Neural progenitor cell (in vitro differentiated cells): ENCODE measurements around the gene MAPK4. TPM values are rescaled to one million over a fixed set of nuclear protein-coding genes. Genes with fewer than 3 reads are reported as not detected.

ENCODE experiments used
- DNase-seq: peaks from one replicate; pipeline ENCODE4 v3.0.0-alpha.2; 2016; ENCODE audit warnings: low spot score
- H2AFZ ChIP-seq: fragments of 200-600 bp; sonication (generic); replicated peaks from 2 replicates; pipeline ENCODE4 v1.6.1; 2016; ENCODE audit warnings: antibody characterized with exemption
- H3F3A ChIP-seq: fragments of 200-600 bp; sonication (generic); 2 replicates; pipeline ENCODE4 v1.6.1; 2016; ENCODE audit warnings: antibody characterized with exemption, low read depth
- H3K27ac ChIP-seq: fragments of 200-600 bp; sonication (generic); 2 replicates; pipeline ENCODE4 v1.5.1; 2016; ENCODE audit warnings: mild to moderate bottlenecking
- H3K27me3 ChIP-seq: fragments of 200-600 bp; sonication (generic); 2 replicates; pipeline ENCODE4 v1.6.1; 2016; ENCODE audit warnings: mild to moderate bottlenecking, moderate library complexity
- H3K36me3 ChIP-seq: fragments of 200-600 bp; sonication (generic); 2 replicates; pipeline ENCODE4 v1.5.1; 2016
- H3K4me1 ChIP-seq: fragments of 200-600 bp; sonication (generic); 2 replicates; pipeline ENCODE4 v1.6.1; 2016; ENCODE audit warnings: mixed run types
- H3K4me2 ChIP-seq: fragments of 200-600 bp; sonication (generic); 2 replicates; pipeline ENCODE4 v1.6.1; 2016
- H3K4me3 ChIP-seq: fragments of 200-600 bp; sonication (generic); 2 replicates; pipeline ENCODE4 v1.5.1; 2016
- H3K79me2 ChIP-seq: fragments of 200-600 bp; sonication (generic); 2 replicates; pipeline ENCODE4 v1.6.1; 2016; ENCODE audit warnings: low read depth
- H3K9ac ChIP-seq: fragments of 200-600 bp; sonication (generic); 2 replicates; pipeline ENCODE4 v1.6.1; 2016
- H3K9me3 ChIP-seq: fragments of 200-600 bp; sonication (generic); 2 replicates; pipeline ENCODE4 v1.5.1; 2016; ENCODE audit warnings: low read depth
- H4K20me1 ChIP-seq: fragments of 200-600 bp; sonication (generic); 2 replicates; pipeline ENCODE4 v1.6.1; 2016; ENCODE audit warnings: low read depth
- H3K27ac Mint-ChIP-seq: 3 replicates; pipeline ENCODE4 v1.8.0; 2021; ENCODE audit warnings: mixed read lengths
- H3K27me3 Mint-ChIP-seq: 2 replicates; pipeline ENCODE4 v1.8.0; 2022; ENCODE audit warnings: low read depth, mild to moderate bottlenecking, inconsistent platforms, moderate library complexity, mixed read lengths; ENCODE audit not compliant: insufficient read depth
- H3K36me3 Mint-ChIP-seq: 3 replicates; pipeline ENCODE4 v1.8.0; 2021; ENCODE audit warnings: mixed read lengths
- H3K4me1 Mint-ChIP-seq: 3 replicates; pipeline ENCODE4 v1.8.0; 2021; ENCODE audit warnings: mixed read lengths
- H3K4me3 Mint-ChIP-seq: 3 replicates; pipeline ENCODE4 v1.8.0; 2021; ENCODE audit warnings: mild to moderate bottlenecking, moderate library complexity, mixed read lengths
- H3K9me3 Mint-ChIP-seq: 3 replicates; pipeline ENCODE4 v1.8.0; 2020; ENCODE audit warnings: mixed read lengths
- CTCF ChIP-seq: fragments of 200-600 bp; sonication (generic); IDR thresholded peaks from 2 replicates; pipeline ENCODE4 v1.5.1; 2017; ENCODE audit warnings: antibody characterized with exemption, mild to moderate bottlenecking
- EZH2 ChIP-seq: fragments of 200-600 bp; sonication (generic); IDR thresholded peaks from 2 replicates; pipeline ENCODE4 v1.6.1; 2017; ENCODE audit warnings: antibody characterized with exemption, mild to moderate bottlenecking, moderate library complexity
- EZH2phosphoT487 ChIP-seq: fragments of 200-600 bp; sonication (generic); IDR thresholded peaks from 2 replicates; pipeline ENCODE4 v1.6.1; 2017; ENCODE audit warnings: antibody characterized with exemption
- total RNA-seq: library from RNA; depleted of rRNA; stranded (reverse); fragments of >200 nt; gene quantifications from 2 replicates; pipeline ENCODE4 v1.2.3, GENCODE V29; 2015; ENCODE audit warnings: low replicate concordance

MAPK4 gene
- total RNA-seq, 1 donor from 2014 or later = 7.0 TPM

- Histone ChIP-seq H3K9me3 (no peaks in the 10 kb centered on the region), H3F3A (no peaks in the 10 kb centered on the region), H3K27me3 (no peaks in the 10 kb centered on the region), H3K4me1 (no peaks in the 10 kb centered on the region), H3K79me2 (no peaks in the 10 kb centered on the region), H3K4me2 (no peak overlapping the region), H3K27ac (no peak overlapping the region), H3K36me3 (no peaks in the 10 kb centered on the region), H2AFZ (no peak overlapping the region), H4K20me1 (no peaks in the 10 kb centered on the region), H3K4me3 (no peak overlapping the region), H3K9ac (no peak overlapping the region)
- no peaks in the 10 kb centered on the region for H3K27me3 Mint-ChIP-seq
- TF ChIP-seq CTCF = no peak
- no peak for TF ChIP-seq EZH2phosphoT487
- peaks cover 17% of the 10 kb centered on the region for H3K36me3 Mint-ChIP-seq
- H3K4me3 Mint-ChIP-seq = no peak overlapping the region
- H3K27ac Mint-ChIP-seq = no peak overlapping the region
- peaks cover 3% of the 10 kb centered on the region for H3K4me1 Mint-ChIP-seq
- H3K9me3 Mint-ChIP-seq = peaks cover 10% of the 10 kb centered on the region
- DNase-seq = no peak
Observed at GRCh38 chr18:50614838-50615237, 55.0 kb downstream of the MAPK4 start.

GRCh38 chr18:50616484-50617048 is 56.7 kb downstream of the MAPK4 start:
- Mint-ChIP-seq H3K27ac (no peak overlapping the region), H3K36me3 (peaks cover 15% of the 10 kb centered on the region)

GRCh38 chr18:50619861-50620275 is 60.0 kb downstream of the MAPK4 start:
- Mint-ChIP-seq H3K9me3 (no peaks in the 10 kb centered on the region), H3K27ac (no peak overlapping the region), H3K36me3 (peaks cover 1% of the 10 kb centered on the region), H3K4me1 (peaks cover 5% of the 10 kb centered on the region), H3K27me3 (no peaks in the 10 kb centered on the region), H3K4me3 (no peak overlapping the region)
- TF ChIP-seq EZH2 = no peak
- TF ChIP-seq EZH2phosphoT487 = no peak
- no peak for TF ChIP-seq CTCF
- H3K4me2 ChIP-seq = no peak overlapping the region
- DNase-seq = no peak
- no peaks in the 10 kb centered on the region for H3K9me3 ChIP-seq
- H3K27ac ChIP-seq = no peak overlapping the region
- H4K20me1 ChIP-seq = no peaks in the 10 kb centered on the region
- H2AFZ ChIP-seq = no peak overlapping the region
- no peaks in the 10 kb centered on the region for H3K4me1 ChIP-seq
- no peaks in the 10 kb centered on the region for H3K79me2 ChIP-seq
- H3K36me3 ChIP-seq = no peaks in the 10 kb centered on the region
- H3K4me3 ChIP-seq = no peak overlapping the region
- no peaks in the 10 kb centered on the region for H3F3A ChIP-seq
- H3K9ac ChIP-seq = no peak overlapping the region
- H3K27me3 ChIP-seq = no peaks in the 10 kb centered on the region

More at GRCh38 chr18:50616484-50617048, 56.7 kb downstream of the MAPK4 start:
- Mint-ChIP-seq H3K4me3 (no peak overlapping the region), H3K9me3 (peaks cover 10% of the 10 kb centered on the region), H3K4me1 (peaks cover 5% of the 10 kb centered on the region), H3K27me3 (no peaks in the 10 kb centered on the region)
- no peak for DNase-seq
- Histone ChIP-seq H2AFZ (no peak overlapping the region), H3K4me2 (no peak overlapping the region), H3K27me3 (no peaks in the 10 kb centered on the region), H3K9ac (no peak overlapping the region), H3K9me3 (no peaks in the 10 kb centered on the region), H3F3A (no peaks in the 10 kb centered on the region), H3K36me3 (no peaks in the 10 kb centered on the region), H3K4me3 (no peak overlapping the region), H4K20me1 (no peaks in the 10 kb centered on the region), H3K27ac (no peak overlapping the region), H3K79me2 (no peaks in the 10 kb centered on the region), H3K4me1 (no peaks in the 10 kb centered on the region)
- no peak for TF ChIP-seq EZH2
- TF ChIP-seq CTCF = no peak
- TF ChIP-seq EZH2phosphoT487 = no peak
